ENCODE measurements around the gene POU2AF1.
A peak's percentile ranks its signal among the peaks of the same experiment; 100 is the strongest.
"Not testable (repeated sequence)": the region's sequence is repeated elsewhere in the genome, so short reads cannot be mapped to it uniquely, and the experiment has no call there.

Gene POU2AF1

DNA sequence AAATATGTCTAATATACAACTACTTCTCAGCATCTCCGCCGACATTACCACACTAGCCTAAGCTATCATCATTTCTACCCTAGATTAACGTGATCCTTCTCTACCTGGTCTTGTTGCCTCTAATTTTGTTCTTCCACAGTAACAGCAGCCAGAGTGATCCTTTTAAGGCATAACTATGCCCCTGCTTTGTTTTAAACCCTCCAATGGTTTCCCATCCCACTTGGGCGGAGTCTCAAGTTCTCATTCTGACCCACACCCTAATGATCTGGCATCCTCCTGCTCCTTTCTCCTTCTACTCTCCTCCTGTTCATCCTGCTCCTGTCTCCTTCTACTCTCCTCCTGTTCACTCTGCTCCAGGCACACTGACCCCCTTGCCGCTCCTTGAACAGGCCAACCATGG lies 31.9 kb upstream of the POU2AF1 start:
- FAIRE-seq (peak; percentile 30), DNase-seq (ENCODE audit: low spot score) (no peak)

DNA sequence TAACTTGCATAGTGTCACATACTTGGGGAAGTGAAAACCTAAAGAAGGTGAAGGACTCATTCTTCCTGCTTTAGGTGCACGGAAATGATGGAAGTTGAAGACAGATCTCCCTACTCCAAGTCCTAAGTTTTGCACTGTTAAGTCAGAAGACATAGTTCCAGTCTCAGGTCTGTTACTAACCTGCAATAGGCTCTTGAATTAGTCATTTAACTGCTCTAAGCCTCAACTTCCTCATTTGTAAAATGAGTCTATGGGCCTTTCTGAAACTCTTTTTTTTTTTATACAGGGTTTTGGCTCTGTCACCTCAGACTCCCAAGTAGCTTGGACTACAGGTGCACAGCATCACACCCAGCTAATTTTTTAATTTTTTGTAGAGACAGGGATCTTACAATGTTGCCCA lies 30.8 kb upstream of the POU2AF1 start:
- no peak for DNase-seq (ENCODE audit: low spot score)
- FAIRE-seq: no peak

DNA sequence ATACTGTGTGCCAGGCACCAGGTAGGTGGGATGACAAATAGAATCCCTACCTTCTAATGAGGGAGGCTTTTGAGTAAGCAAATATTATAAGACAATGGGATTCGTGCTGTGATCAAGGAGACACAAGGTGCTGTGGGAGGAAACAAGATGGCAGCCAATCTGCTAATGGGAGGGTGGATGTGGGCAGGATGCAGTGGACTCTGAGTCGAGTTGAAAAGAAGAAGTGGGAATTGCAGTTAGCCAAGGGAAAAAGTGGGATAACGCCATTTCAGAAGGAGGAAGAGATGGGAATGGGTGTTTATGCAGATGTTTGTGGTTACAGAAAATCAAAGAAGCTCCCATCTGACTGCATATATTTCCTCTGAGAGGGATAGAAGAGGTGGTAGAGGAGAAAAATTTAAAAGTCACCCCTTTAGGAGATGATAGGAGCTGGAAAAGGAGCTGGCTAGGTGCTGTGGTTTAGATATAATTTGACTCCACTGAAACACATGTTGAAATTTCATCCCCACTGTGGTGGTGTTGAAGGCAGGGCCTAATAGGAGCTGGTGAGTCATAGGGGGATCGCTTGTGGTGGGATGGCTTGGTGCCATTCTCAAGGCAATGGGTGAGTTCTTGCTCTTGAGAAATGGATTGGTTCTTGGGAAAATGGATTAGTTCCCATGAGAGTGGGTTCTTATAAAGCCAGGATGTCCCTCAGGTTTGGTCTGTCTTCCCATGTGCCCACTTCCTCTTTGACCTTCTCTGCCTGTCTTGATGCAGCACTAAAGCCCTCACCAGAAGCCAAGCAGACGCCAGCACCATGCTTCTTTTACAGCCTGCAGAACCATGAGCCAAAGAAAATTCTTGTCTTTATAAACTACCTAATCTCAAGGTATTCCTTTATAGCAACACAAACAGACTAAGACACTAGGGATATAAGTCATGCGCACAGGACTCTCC lies 30.0 kb upstream of the POU2AF1 start:
- FAIRE-seq (peak; percentile 50), DNase-seq (ENCODE audit: low spot score) (no peak)

DNA sequence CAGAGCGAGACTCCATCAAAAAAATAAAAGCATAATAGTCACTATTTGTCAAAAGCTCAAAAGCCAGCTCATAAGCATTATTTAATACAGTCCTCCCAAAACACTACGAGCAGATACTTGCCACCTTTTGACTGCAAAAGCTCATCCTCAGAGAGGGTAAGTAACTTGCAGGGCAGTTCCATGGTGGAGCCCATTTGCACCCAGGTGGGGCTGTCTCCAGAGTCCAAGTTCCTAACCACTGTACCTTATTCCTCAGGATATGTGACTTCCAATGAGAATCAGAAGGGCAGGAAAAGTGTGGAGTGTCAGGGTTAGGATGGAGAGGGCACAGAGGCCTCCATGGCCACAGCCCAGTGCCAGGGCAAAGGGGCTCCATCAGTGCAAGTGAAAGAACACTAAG lies 28.6 kb upstream of the POU2AF1 start:
- FAIRE-seq (peak; percentile 20), DNase-seq (ENCODE audit: low spot score) (no peak)

DNA sequence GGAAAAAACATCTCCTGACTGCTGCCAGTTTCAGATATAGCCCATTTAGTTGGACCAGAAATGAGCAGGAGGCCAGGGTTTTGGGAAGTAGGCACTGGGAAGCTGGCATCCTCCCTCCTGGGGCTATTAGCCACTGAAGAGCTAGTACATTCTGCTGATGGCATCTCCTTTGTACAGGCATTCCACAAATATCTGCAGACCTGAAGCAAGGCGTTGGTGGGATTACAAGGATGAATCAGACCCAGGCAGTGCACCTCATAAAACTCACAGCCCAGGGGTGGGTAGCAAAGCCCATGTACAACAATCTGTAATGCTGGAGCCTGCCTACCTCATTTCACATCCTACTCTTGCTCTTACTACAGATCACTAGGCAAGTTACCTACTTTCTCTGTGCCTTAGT lies 27.5 kb upstream of the POU2AF1 start:
- DNase-seq (ENCODE audit: low spot score): peak; percentile 46
- no peak for FAIRE-seq

DNA sequence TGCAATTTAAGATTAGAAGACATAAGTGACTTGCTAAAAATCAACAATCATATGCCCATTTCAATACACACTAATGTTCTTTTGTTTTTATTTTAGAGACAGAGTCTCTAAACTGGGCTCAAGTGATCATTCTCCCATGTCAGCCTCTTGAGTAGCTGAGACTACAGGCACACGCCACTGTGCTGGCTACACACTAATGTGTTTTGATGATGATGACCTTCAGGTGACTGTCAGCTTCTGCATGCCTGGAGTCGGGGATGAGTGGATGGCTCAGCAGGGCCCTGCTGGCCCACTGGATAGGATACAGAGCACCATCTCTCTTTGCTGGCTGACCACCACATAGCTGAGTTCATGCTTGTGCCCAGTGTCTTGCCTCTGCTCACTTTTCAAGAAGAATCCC lies 27.0 kb upstream of the POU2AF1 start:
- FAIRE-seq (no peak), DNase-seq (ENCODE audit: low spot score) (no peak)

DNA sequence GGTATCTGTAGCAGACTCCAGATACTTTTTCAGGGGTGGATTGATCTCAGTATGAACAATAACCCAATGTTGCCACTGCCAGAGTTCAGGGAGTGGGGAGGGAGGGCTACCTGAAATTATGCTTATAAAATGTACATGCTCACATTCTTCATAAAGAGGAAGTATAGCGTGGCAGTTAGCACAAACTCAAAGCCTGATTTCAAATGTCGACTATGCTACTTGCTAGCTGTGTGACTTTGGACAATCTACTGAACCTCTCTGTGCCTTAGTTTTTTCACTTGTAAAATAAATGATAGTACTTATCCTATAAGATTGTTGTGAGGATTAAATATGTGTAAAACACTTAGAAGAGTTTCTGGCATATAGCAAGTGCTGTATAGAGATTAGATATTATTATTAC lies 26.5 kb upstream of the POU2AF1 start:
- DNase-seq (ENCODE audit: low spot score): no peak
- FAIRE-seq: no peak

DNA sequence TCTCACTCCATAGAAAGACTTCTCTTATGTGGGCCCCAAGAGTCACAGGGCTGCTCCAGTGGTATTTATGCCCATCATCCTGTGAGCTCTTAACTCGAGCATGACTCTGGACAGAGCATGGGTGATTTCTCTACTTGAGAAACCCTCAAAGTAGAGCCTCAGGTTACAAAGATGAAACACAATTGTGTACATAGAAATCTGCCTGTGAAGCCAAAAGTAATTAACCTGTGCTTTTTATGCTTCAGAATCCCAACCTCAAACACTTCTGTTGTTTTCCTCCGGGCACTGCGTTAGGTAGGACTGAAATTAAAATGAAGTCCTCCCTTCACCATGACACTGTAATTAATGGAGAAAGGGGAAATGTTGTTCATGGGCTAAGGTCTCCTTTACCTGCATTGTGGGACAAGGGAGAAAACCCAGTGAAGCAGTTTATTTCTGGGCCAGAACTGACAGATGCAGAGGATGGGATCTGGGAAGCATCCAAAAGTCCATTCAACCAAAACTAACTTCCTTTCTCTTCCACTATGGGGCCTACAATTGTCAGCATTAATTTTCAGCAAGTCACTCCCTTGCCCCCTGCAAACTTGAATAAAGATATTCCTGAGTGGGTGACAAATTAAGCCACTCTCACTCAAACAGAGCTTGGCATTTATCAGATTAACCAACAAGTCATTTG lies 24.1 kb upstream of the POU2AF1 start:
- FAIRE-seq (no peak), DNase-seq (ENCODE audit: low spot score) (no peak)

DNA sequence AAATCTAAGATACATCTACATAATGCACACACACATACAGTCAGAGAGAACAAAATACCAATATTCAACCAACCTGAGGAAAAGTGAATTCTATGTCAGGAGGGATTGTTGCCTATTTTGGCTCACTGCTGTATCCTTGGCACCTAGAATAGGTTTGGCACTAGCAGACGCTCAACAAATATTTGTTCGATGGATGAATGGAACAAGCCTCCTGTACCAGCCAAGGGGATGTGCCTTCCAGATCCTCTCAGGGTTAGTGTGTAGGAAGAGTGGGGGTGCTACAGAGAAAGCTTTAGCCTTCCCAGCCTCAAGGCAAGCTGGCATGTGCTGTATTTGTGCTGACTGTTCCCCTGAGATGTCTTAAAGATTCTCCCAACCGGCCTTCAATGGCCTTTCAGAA lies 23.3 kb upstream of the POU2AF1 start:
- DNase-seq (ENCODE audit: low spot score) (no peak), FAIRE-seq (no peak)

DNA sequence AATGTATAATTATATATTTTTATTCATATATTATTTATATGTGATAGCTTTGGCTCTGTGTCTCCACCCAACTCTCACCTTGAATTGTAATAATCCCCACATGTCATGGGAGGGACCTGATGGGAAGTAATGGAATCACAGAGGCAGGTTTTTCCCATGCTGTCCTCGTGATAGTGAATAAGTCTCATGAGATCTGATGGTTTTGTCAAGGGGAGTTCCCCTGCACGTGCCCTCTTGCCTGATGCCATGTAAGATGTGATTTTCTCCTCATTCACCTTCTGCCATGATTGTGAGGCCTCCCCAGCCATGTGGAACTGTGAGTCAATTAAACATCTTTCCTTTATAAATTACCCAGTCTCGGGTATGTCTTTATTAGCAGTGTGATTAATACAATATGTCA lies 22.9 kb upstream of the POU2AF1 start:
- not testable (repeated sequence) for FAIRE-seq; DNase-seq (ENCODE audit: low spot score)

DNA sequence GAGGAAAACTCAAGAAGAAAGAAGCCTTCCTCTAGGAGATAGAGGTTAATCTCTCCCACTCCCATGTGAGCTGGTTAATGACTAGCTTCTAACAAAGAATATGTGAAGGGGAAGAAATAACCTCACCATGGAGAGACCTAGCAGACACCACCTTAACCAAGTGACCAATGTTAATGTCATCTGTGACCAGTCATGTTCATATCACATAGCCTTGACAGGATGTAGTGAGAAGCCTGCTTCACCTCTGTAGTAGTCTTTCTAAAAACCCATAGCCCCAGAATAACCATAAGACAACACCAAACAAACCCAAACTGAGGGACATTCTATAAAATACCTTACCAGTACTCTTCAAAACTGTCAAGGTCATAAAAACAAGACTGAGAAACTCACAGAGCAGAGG lies 21.5 kb upstream of the POU2AF1 start:
- no peak for DNase-seq (ENCODE audit: low spot score)
- FAIRE-seq: no peak

DNA sequence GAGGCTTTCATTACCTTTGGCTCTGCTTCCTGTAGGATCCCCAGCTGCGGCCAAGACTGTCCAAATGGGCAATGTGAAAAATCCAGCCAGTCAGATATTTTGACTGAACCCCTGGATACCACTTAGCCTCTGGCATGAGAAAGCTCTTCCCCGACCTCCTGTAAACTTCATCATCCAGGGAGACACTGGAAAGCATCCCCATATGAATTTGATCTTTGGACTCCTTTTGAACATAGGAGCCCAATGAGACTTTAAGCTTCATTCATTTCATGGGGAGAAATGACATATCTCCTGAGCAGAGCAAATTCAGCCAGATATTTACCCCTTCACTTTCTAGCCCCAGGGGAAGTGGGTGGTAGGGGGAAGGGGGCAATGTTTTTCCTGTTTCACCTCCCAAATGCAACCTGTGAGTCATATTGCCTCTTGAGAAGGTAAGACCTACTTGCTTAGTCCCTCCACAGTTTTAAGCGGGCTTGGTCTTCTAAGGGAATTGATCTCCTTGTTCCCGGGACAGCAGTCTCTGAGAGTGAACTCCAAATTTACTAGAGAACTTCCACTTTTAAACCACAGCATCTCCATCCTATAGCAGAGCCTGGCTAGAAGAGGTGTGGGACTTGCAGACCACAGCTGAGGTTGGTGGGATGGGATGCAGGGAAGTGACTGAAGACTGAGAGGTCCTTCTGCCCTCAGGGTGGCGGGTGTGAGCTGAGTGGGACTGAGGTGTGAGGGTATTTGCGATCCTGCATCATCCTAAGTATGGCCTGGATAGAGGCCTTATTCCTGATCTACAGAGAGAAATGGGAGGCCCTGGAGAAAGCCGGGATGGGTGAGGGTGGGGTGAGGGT lies 20.3 kb upstream of the POU2AF1 start:
- no peak for FAIRE-seq

DNA sequence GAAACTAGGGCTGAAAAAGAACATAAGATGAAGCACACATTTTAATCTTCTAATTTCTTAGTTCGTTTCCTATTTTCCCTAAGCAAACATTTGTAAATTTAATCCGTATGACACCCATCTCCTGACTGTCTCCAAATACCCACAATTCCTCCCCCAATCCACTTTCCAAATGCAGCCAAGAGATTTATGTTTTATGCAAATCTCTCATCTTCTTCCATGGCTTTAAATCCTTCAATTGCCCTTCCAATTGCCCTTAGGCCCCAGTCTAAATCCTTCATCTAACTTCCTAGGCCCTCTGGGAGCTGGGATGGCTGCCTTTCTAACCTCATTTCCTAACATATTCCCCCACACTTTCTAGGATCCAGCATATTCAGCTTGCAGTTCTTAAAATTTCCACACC lies 18.0 kb upstream of the POU2AF1 start:
- DNase-seq (ENCODE audit: low spot score) (no peak), FAIRE-seq (no peak)

More for the DNA sequence above, 20.3 kb upstream of the POU2AF1 start:
- no peak for DNase-seq (ENCODE audit: low spot score)

DNA sequence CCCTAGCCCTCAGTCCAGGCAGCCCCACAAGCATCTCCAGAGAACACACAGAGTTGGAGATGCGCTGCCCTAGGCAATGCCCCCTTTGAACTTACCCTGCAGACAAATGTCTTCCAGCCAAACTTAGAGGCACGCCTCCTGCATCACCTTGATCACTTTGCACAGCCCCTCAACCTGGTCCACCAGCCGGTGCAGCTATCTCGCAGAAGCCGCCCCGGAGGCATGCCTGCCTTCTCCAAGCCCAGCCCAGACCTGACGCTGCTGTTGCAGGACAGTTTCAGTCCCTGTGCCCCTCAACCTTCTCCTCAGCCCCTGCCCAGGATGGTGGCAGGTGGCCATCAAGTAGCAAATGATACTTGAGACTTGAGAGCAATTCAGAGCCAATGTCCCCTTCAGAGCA lies 16.7 kb upstream of the POU2AF1 start:
- peak; percentile 30 for FAIRE-seq
- no peak for DNase-seq (ENCODE audit: low spot score)

DNA sequence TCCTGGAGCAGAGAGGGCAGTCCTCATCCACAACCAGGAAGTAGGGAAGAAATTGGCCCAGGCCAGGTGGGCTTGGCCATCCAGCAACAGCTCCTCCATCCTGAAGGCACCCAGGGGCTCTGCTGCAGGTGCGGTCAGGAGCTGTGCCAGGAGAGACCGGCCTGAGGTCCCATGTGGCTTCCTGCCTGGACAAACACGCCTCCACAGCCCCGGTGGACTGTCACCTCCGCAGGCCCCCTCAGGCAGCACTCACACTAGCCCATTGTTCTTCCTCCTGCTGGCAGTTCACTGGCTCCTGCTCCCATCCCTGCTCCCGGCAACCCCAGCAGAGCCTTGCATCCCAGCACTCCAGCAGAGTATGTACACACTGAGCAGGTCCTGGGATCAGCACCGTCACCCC lies 16.0 kb upstream of the POU2AF1 start:
- DNase-seq (ENCODE audit: low spot score): no peak
- no peak for FAIRE-seq

DNA sequence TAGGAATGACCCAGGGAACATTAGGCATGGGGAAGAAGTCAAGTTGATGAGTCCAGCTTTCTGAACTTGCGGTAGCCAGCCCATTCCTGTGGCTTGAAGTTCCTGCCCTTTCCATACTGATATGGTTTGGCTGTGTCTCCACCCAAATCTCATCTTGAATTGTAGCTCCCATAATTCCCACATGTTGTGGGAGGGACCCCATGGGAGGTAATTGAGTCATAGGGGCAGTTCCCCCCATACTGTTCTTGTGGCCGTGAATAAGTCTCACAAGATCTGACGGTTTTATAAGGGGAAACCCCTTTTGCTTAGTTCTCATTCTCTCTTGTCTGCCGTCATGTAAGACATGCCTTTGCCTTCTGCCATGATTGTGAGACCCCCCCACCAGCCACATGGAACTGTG lies 15.1 kb upstream of the POU2AF1 start:
- DNase-seq (ENCODE audit: low spot score); FAIRE-seq: not testable (repeated sequence)

DNA sequence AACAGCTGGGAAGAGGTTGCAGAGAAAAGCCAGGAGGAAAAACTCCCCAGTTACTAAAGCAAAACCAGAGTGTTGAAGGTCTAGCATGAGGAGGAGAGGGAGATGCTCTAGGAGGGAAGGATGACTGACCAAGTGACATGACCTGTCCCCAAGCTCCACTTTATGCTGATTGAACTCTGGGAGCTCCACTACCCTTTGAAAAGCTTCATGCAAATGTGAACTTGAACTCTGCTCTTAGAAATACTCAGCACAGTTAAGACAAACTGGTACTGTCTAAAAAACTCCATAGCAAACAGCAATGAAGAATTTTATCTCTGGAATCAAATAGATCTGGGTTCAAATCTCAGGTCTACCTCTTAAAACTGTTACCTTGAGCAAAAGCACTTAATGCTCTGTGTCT lies 14.5 kb upstream of the POU2AF1 start:
- DNase-seq (ENCODE audit: low spot score): no peak
- FAIRE-seq: no peak

DNA sequence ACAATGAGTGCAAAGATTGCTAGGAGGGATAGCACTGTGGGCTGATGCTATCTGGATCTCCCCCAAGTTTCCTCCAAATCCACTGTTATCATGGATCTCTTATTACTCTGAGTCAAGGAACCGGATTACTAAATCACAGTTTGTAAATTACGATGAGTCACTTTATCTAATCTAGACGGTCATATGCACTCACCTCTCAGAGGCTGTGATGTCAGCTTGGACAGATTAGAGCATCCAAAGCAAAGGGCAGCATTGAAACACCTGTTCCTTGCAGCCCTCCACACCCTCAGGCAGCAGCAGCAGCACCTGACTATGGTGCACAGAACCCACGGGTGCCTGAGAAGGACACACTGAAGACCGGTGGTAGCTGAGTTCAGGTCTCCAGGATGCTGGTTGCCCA lies 14.0 kb upstream of the POU2AF1 start:
- no peak for DNase-seq (ENCODE audit: low spot score)
- FAIRE-seq: no peak

DNA sequence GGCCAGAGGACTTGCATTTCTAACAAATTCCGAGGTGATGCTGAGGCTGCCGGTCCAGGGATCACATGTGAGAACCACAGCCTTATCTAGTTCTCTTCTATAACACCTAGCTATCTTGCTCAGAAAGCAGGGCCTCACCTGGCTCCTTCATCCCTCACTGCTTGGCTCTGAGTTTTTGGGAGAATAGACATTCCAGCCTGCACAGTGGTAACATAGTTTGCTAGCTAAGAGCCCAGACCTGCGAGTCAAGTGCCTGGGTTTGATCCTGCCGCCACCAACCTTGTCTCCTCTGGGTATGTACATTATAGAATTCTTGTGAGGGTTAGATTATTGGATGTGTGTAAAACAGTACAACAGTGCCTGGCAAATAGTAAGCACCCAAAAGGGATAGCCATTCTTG lies 13.5 kb upstream of the POU2AF1 start:
- DNase-seq (ENCODE audit: low spot score): no peak
- FAIRE-seq: no peak

DNA sequence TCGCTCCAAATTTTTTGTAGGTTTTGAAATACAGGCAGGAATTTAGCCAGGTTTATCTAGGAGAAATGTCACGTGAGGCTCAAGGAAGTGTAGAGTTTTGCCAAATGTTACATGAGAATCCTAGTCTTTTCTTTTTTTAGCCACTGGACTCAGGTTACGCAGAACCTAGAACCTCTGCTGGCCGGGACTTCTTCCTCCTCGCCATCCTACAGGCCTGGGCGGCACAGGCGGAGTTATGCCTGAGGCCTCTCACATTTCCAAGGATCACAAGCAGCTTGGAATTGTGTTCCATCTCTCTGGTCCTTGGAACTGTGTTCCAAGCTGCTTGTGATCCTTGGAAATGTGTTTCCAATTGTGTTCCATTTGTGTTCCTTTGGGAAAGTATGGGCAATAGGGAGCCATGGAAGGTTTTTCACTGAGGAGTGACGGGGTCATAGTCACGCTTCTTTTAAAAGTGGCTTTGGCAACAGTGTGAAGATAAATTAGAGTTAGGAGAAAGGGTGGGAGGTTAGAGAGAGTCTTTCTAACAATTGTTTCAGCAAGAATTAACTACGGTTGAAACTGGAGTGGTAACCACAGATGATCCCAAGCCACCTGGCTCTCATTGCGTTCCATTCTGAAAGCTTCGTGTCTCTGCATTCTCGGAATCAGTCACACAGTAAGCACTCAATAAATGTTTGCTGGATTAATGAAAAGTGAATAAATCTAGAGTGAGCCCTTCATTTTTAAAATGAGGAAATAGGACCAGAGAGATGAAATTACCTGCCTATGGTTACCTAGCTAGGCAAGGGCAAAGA lies 12.5 kb upstream of the POU2AF1 start:
- FAIRE-seq (no peak), DNase-seq (ENCODE audit: low spot score) (no peak)

DNA sequence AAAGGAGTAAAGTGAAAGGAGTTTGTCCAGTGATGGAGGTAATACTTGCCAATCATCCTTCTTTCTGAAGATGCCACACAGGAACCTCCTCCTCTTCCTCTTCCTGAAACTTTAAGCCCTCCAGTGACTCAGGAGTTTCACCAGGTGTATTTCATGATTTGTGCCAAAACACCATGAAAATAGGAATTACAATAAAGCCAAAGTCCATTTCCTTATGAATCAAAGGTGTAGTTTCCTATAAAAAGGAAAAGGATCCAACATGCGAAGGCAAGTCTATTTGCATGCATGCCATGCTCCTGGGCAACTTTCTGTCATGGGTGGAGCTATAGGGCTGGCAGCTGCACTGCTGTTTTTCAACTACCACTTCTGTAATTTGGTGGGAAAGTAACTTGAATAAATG lies 9.8 kb upstream of the POU2AF1 start:
- no peak for FAIRE-seq
- no peak for DNase-seq (ENCODE audit: low spot score)
